Measurements from ENCODE around the gene CACNA1D. TPM values are rescaled to one million over a fixed set of nuclear protein-coding genes. Genes with fewer than 3 reads are reported as not detected.

The CACNA1D gene
- total RNA-seq, 1 experiment from 2014 or later: not detected

DNA sequence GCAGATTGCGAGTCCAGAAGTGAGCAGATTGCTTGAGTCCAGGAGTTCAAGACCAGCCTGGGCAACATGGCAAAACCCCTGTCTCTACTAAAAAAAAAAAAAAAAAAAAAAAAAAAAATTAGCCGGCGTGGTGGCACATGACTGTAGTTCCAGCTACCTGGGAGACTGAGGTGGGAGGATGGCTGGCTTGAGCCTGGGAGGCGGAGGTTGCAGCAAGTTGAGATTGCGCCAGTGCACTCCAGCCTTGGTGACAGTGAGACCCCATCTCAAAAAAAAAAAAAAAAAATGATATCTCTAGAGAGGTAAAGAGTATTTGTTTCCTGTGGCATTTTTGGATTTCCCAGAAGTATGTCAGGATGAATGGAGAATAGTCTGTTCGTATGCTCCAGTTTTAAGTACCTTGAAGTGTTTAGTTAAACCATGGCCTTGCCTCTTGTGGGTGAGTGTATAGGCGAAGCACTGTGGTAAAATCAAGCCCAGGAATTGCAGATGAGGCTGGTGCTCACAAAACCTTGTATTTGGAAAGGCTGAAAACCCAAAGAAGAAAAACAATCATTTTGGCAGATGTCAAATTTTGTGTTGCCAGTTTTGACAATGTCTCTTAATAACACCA is 5.9 kb downstream of the CACNA1D start:
- H3K27ac ChIP-seq: no peak overlapping the region
- no peaks in the 10 kb centered on the region for H3K9me3 ChIP-seq (replicated peaks)

DNA sequence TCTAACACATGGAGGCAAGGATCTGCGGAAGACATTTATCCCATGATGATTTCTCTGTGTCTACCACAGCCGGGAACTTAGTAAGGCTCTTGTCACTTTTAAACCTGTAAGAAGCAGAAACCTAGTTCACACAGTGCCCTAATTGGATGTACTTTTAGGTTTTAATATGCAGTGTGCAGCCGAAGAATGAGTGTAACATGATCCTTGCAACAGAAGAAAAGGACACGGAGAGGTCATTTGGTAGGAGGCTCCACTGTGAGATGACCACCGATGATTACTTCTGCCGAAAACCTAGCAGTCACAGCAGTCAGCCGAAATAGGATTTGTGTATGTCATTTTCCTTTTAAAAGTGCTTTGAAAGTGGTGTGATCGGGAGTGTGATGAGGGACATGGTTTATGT is 6.8 kb downstream of the CACNA1D start:
- Histone ChIP-seq H3K27ac (no peak overlapping the region), H3K9me3 (replicated peaks) (no peaks in the 10 kb centered on the region), H3K4me1 (replicated peaks) (no peaks in the 10 kb centered on the region), H3K36me3 (no peaks in the 10 kb centered on the region), H3K4me3 (no peak overlapping the region), H3K27me3 (replicated peaks) (peaks cover 27% of the 10 kb centered on the region)
- no peak for DNase-seq (ENCODE audit: low read depth in 1 of 2, low spot score in 2 of 2)

More for the DNA sequence above, 5.9 kb downstream of the CACNA1D start:
- no peak for DNase-seq (ENCODE audit: low read depth in 1 of 2, low spot score in 2 of 2)
- H3K36me3 ChIP-seq: no peaks in the 10 kb centered on the region
- no peak overlapping the region for H3K4me3 ChIP-seq
- peaks cover 36% of the 10 kb centered on the region for H3K27me3 ChIP-seq (replicated peaks)
- H3K4me1 ChIP-seq (replicated peaks): no peaks in the 10 kb centered on the region

DNA sequence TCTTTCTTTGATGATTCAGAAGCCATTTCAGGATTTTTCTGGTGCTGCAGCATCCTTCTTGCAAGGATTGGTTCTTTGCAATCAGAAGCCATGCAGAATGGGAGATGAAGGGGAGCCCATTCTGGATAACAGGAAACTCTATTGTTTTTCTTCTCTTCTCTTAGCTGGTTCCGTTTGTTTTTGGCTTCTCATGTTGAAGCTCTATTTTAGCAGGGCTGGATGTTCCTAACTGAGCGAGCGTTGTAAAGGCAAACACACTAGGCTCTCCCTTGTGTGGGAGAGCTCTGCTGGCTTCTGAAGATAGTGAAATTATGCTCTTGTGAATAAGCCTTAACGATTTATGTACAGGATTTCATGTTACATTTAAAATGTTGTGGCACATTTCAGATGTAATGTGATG is 8.3 kb downstream of the CACNA1D start:
- H3K4me3 ChIP-seq: no peak overlapping the region

DNA sequence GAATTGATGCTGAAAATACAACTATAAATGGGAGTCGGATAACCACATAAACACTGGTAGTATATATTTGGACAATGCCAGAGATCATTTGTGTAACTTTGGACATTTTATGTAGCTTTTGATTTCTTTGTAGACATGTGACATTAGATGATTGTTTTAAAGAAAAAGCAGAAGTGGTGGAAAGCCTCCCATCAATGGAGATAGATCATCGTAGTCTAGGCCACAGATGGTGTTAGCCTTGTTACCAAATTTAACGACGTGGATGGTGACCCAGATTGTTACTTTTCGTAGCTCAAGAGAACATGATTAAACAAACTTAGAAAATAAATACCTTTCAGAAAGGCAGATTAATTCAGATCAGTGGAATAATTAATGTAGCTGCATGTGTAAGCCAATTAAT is 8.8 kb downstream of the CACNA1D start:
- Histone ChIP-seq H3K36me3 (no peaks in the 10 kb centered on the region), H3K4me1 (replicated peaks) (no peaks in the 10 kb centered on the region), H3K9me3 (replicated peaks) (no peaks in the 10 kb centered on the region), H3K4me3 (no peak overlapping the region), H3K27ac (no peak overlapping the region), H3K27me3 (replicated peaks) (peaks cover 19% of the 10 kb centered on the region)
- DNase-seq (ENCODE audit: low read depth in 1 of 2, low spot score in 2 of 2): no peak

More for the DNA sequence above, 8.3 kb downstream of the CACNA1D start:
- Histone ChIP-seq H3K27me3 (replicated peaks) (peaks cover 19% of the 10 kb centered on the region), H3K36me3 (no peaks in the 10 kb centered on the region), H3K9me3 (replicated peaks) (no peaks in the 10 kb centered on the region), H3K4me1 (replicated peaks) (no peaks in the 10 kb centered on the region), H3K27ac (no peak overlapping the region)
- DNase-seq (ENCODE audit: low read depth in 1 of 2, low spot score in 2 of 2): no peak

DNA sequence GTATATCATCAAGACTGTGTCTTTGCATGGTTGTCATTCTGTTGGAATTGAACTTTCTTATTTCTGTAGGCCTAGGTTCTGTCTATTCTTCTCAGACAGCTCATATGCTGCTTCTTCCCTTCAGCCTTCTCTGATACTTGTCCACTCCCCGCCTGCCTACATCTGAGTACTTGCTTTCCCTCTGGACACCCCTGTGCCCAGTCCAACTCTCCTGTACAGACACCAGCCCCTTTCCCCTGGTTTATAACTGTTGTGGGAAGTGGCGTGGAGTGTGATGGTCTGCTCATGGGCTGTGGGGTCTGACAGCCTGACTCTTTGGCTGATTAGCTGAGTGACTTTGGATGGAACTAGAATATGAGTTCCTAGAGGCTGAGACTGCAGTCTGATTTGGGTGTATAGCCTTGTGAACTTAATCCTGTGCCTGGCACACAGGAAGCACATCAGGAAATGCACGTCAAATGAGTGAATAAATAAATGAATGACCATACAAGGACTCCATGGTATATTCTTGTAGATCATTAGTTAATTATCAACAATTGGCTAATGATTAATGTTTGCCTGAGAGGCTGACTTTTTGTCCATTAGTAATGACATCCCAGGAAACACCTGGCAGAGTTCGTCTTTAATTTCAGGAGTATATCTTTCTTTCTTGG is 11.8 kb downstream of the CACNA1D start:
- H3K4me1 ChIP-seq (replicated peaks): no peaks in the 10 kb centered on the region

DNA sequence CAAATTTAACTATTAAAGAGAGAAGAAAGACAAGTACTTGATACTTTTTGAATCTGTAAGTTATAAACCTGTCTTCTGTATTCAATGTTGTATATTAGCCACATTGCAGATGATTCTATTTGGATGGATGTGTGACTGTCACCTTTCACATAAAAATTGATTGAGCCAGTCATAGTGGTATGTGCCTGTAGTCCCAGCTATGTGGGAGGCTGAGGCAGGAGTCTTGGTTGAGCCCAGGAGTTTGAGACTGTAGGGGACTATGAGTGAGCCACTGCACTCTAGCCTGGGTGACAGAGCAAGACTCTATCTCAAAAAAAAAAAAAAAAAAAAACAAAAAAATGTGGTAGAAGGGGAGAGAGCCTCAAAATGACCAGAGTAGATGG is 12.3 kb downstream of the CACNA1D start:
- Histone ChIP-seq H3K27me3 (replicated peaks) (peaks cover 14% of the 10 kb centered on the region), H3K4me1 (replicated peaks) (no peaks in the 10 kb centered on the region), H3K36me3 (no peaks in the 10 kb centered on the region), H3K4me3 (no peak overlapping the region), H3K9me3 (replicated peaks) (no peaks in the 10 kb centered on the region), H3K27ac (no peak overlapping the region)
- DNase-seq (ENCODE audit: low read depth in 1 of 2, low spot score in 2 of 2): no peak

More for the DNA sequence above, 11.8 kb downstream of the CACNA1D start:
- Histone ChIP-seq H3K27ac (no peak overlapping the region), H3K9me3 (replicated peaks) (no peaks in the 10 kb centered on the region), H3K36me3 (no peaks in the 10 kb centered on the region), H3K4me3 (no peak overlapping the region), H3K27me3 (replicated peaks) (peaks cover 16% of the 10 kb centered on the region)
- DNase-seq (ENCODE audit: low read depth in 1 of 2, low spot score in 2 of 2): no peak

DNA sequence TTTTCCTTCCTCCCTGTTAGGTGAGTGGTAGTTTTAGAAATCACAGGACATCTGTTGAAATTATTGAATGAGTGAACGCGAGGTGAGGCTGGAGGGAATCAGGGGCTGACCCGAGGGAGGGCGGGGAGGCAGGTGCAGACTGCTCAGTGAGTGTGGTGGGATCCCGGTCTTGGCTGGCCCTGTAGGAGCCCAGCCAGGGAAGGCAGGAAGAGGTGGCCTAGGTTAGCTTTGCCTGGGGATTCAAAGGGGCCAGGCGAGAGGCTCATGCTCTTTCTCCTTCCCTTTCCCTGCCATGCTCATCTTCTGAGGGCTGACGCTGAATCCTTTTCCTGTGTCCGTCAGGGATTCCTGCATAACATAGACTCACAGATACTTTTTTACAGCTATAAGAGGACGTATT is 15.1 kb downstream of the CACNA1D start:
- Histone ChIP-seq H3K4me3 (no peak overlapping the region), H3K9me3 (replicated peaks) (no peaks in the 10 kb centered on the region), H3K27me3 (replicated peaks) (peaks cover 9% of the 10 kb centered on the region; the same call in 1 of the 2 replicates), H3K27ac (no peak overlapping the region), H3K36me3 (no peaks in the 10 kb centered on the region), H3K4me1 (replicated peaks) (no peaks in the 10 kb centered on the region)
- no peak for DNase-seq (ENCODE audit: low read depth in 1 of 2, low spot score in 2 of 2)

DNA sequence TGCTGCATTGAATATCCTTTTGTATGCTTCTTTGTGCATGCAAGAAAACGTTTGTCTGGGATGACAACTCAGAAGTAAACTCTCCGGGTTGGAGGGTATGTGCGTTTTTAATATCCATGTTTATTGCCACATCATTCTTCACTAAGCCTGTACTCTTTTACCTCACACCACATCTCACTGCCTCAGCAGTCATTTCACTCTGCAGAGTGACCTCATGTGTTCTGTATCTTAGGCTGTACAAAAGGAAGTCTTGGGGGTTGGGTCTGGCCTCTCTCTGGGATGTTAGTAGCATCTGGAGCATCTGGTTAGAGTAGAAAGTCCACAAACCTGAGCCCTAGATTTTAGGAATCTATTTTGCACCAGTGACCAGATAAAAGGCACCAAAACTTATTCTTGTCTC is 16.1 kb downstream of the CACNA1D start:
- no peak for DNase-seq (ENCODE audit: low read depth in 1 of 2, low spot score in 2 of 2)
- Histone ChIP-seq H3K4me1 (replicated peaks) (no peaks in the 10 kb centered on the region), H3K4me3 (no peak overlapping the region), H3K36me3 (no peaks in the 10 kb centered on the region), H3K27me3 (replicated peaks) (peaks cover 9% of the 10 kb centered on the region; the same call in 1 of the 2 replicates), H3K27ac (no peak overlapping the region), H3K9me3 (replicated peaks) (no peaks in the 10 kb centered on the region)

DNA sequence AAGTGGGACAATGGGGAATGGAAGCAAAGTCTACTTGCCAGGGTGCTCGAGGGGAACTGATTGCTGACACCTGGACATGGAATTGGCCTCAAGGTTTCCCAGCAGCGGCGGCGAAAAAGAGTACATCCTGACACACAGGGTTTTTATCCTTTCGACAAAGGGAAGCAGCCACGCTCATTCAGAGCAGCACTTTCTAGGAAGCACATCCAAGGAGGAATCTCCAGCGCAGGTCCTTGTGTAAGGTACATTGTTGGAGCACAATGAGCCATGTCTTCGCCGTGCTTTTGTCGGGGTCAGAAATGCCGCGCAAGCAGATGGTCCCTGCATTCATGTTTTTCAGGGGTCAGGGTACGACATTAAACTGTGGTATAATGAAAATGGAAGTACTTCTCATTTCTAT is 16.8 kb downstream of the CACNA1D start:
- Histone ChIP-seq H3K27ac (no peak overlapping the region), H3K27me3 (replicated peaks) (peaks cover 9% of the 10 kb centered on the region; the same call in 1 of the 2 replicates), H3K4me1 (replicated peaks) (no peaks in the 10 kb centered on the region), H3K4me3 (no peak overlapping the region), H3K36me3 (no peaks in the 10 kb centered on the region), H3K9me3 (replicated peaks) (no peaks in the 10 kb centered on the region)
- no peak for DNase-seq (ENCODE audit: low read depth in 1 of 2, low spot score in 2 of 2)

DNA sequence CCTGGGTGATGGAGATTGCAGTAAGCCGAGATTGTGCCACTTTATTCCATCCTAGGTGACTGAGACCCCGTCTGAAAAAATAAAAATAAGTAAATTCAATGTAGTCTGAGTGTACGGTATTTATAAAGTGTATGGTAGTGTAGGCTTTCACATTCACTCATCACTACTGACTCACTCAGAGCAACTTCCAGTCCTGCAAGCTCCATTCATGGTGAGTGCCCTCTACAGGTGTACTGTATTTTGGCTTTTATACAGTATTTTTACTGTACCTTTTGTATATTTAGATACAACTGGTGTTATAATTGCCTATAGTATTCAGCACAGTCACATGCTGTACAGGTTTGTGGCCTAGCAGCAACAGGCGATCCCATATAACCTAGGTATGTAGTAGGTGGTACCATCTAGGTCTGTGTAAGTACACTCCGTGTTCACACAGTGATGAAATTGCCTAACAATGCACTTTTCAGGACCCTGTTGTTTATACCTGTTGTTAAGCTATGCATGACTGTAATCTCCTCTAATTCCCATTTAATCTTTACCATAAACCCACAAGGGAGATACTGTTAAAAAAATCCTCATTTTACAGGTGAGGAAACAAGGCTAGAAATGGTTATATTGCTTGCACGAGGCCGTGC is 19.3 kb downstream of the CACNA1D start:
- no peak overlapping the region for H3K4me3 ChIP-seq
- H3K4me1 ChIP-seq (replicated peaks): no peaks in the 10 kb centered on the region
- H3K27me3 ChIP-seq (replicated peaks): peaks cover 9% of the 10 kb centered on the region; the same call in 1 of the 2 replicates
- H3K27ac ChIP-seq: no peak overlapping the region
- no peaks in the 10 kb centered on the region for H3K36me3 ChIP-seq
- no peak for DNase-seq (ENCODE audit: low read depth in 1 of 2, low spot score in 2 of 2)
- H3K9me3 ChIP-seq (replicated peaks): no peaks in the 10 kb centered on the region

DNA sequence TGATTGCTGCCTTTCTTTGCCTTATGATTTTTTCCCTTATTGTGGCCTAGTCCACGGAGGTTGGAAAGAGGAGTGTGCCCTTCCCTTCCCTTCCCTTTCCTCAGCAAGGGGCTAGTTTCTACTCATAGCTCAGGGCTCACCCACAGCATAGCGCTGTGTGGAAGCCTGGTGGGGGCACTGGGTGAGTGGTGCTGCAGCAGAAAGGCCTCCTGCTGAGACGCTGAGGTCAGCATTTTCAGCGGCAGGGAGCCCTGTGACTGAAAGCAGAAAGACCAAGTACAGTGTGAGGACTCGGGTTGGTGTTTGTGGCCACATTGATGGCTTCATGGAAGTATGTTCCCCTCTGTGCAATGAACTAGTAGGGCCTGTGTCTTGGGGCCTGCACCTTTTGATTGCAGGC is 21.9 kb downstream of the CACNA1D start:
- H3K36me3 ChIP-seq: no peaks in the 10 kb centered on the region
- H3K9me3 ChIP-seq (replicated peaks): no peaks in the 10 kb centered on the region
- no peak for DNase-seq (ENCODE audit: low read depth in 1 of 2, low spot score in 2 of 2)
- no peak overlapping the region for H3K27ac ChIP-seq
- H3K4me1 ChIP-seq (replicated peaks): no peaks in the 10 kb centered on the region
- H3K27me3 ChIP-seq (replicated peaks): peaks cover 6% of the 10 kb centered on the region
- no peak overlapping the region for H3K4me3 ChIP-seq

DNA sequence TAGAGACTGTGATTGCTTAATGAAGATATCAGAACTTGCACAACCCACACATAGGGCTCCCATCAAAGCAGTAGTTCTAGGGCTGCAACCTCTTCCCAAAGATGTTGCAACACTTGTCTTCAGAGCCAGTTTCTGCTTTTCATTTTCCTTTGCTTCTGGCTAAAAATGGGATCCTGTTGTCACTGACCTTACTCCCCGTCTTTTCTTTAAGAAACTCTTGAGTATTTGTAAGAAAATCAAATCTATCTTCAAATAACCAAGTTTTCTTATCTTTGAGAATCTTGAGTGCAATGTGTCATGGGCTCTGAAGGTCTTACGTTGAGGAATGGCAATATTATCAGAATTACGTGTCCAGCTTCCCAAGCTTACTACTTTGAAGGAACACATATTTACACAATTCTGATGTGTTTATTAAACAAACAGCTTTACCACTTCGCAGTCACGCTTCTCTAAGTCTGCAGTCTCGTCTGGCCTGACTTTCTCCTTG is 24.1 kb downstream of the CACNA1D start:
- Histone ChIP-seq H3K36me3 (no peaks in the 10 kb centered on the region), H3K4me1 (replicated peaks) (no peaks in the 10 kb centered on the region), H3K27me3 (replicated peaks) (no peaks in the 10 kb centered on the region; the same call in 1 of the 2 replicates), H3K4me3 (no peak overlapping the region), H3K27ac (no peak overlapping the region), H3K9me3 (replicated peaks) (no peaks in the 10 kb centered on the region)
- DNase-seq (ENCODE audit: low read depth in 1 of 2, low spot score in 2 of 2): no peak

DNA sequence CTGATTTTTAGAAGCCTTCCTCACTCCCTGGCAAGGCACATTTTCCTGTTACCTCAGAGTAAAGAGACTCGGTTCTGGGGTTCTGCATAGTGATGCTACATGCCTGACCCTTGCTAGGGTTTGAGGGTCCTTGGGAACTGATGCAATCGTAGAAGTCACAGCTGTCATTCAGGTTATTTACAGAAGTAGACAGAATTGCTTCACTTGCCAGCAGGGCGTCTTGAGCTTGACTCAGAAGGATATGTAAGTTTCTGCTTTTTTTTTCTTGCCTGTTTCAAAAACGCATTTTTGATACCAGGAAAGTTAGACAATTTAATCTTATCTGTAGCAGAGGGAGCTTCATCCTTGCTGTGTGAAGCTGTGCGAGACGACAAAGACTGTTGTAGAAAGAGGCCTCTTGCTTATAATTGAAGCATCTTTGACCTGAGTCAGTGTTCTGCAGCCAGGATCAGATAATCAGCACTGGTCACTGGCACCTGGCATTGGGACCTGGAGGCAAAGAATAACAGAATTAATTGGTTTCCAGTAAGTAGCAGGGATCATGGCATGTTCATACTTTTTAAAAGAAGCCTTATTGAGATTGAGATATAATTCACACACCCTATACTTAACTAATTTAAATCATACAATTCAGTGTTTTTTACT is 24.8 kb downstream of the CACNA1D start:
- no peaks in the 10 kb centered on the region for H3K4me1 ChIP-seq (replicated peaks)
- no peak overlapping the region for H3K4me3 ChIP-seq
- H3K36me3 ChIP-seq: no peaks in the 10 kb centered on the region
- H3K27ac ChIP-seq: no peak overlapping the region
- no peak for DNase-seq (ENCODE audit: low read depth in 1 of 2, low spot score in 2 of 2)
- no peaks in the 10 kb centered on the region for H3K9me3 ChIP-seq (replicated peaks)
- no peaks in the 10 kb centered on the region; the same call in 1 of the 2 replicates for H3K27me3 ChIP-seq (replicated peaks)

DNA sequence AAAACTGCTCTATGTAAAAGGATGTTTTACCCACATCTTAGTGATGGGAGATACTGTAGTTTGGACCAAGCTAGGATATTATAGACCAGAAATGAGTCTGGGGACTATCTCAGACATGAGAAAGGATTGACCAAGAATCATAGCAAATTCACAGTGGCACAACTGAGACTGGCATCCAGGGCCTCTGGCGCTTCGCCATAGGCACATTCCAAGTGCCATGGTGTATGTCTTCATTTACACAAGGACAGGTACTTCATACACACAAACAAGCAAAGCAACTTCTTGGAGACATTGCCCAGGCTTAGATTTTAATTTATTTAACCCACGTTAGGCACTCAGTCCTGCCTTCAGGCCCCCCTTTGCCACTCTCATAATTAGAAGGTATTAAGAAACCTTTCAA is 28.9 kb downstream of the CACNA1D start:
- no peak overlapping the region for H3K4me3 ChIP-seq

More for the DNA sequence above, 28.9 kb downstream of the CACNA1D start:
- no peaks in the 10 kb centered on the region; the same call in 1 of the 2 replicates for H3K27me3 ChIP-seq (replicated peaks)
- no peaks in the 10 kb centered on the region for H3K36me3 ChIP-seq
- no peaks in the 10 kb centered on the region for H3K9me3 ChIP-seq (replicated peaks)
- DNase-seq (ENCODE audit: low read depth in 1 of 2, low spot score in 2 of 2): no peak
- no peaks in the 10 kb centered on the region for H3K4me1 ChIP-seq (replicated peaks)
- no peak overlapping the region for H3K27ac ChIP-seq
